Umbilical cord (tissue), 2 donors: ENCODE measurements around the gene PPARA. TPM values are rescaled to one million over a fixed set of nuclear protein-coding genes. Genes with fewer than 3 reads are reported as not detected.

Experiments
- DNase-seq: peaks from one replicate; pipeline ENCODE4 v3.0.0-alpha.2; 2015; ENCODE audit warnings: low spot score
- total RNA-seq: library from RNA; depleted of rRNA; stranded (reverse); fragments of >200 nt; gene quantifications from one replicate; pipeline ENCODE4 v1.2.3, GENCODE V29; 2014; ENCODE audit warnings: low replicate concordance; ENCODE audit not compliant: insufficient read depth

PPARA gene
- total RNA-seq, 1 donor from 2014 or later = 34.9 TPM

- DNase-seq = no peak
Observed at GRCh38 chr22:46203601-46203980, 53.3 kb downstream of the PPARA start.

GRCh38 chr22:46209262-46209661 is 58.9 kb downstream of the PPARA start:
- DNase-seq = no peak

- DNase-seq = no peak
Observed at GRCh38 chr22:46212195-46212594, 61.9 kb downstream of the PPARA start.

GRCh38 chr22:46213052-46213451 is 62.7 kb downstream of the PPARA start:
- no peak for DNase-seq

GRCh38 chr22:46214149-46214548 is 63.8 kb downstream of the PPARA start:
- DNase-seq = no peak

GRCh38 chr22:46214616-46215015 is 64.3 kb downstream of the PPARA start:
- no peak for DNase-seq

- DNase-seq = no peak
Observed at GRCh38 chr22:46219636-46220035, 69.3 kb downstream of the PPARA start.

- no peak for DNase-seq
Observed at GRCh38 chr22:46220921-46221320, 70.6 kb downstream of the PPARA start.

- DNase-seq = no peak
Observed at GRCh38 chr22:46224044-46224897, 73.9 kb downstream of the PPARA start.

- no peak for DNase-seq
Observed at GRCh38 chr22:46224898-46225290, 74.6 kb downstream of the PPARA start.

GRCh38 chr22:46225631-46226030 is 75.3 kb downstream of the PPARA start:
- DNase-seq = no peak

- DNase-seq = no peak
Observed at GRCh38 chr22:46226577-46226976, 76.3 kb downstream of the PPARA start.

- DNase-seq = no peak
Observed at GRCh38 chr22:46229701-46230100, 79.4 kb downstream of the PPARA start.

- no peak for DNase-seq
Observed at GRCh38 chr22:46230262-46230901, 80.1 kb downstream of the PPARA start.

GRCh38 chr22:46233231-46233630 is 82.9 kb downstream of the PPARA start:
- DNase-seq = peak; percentile 30

GRCh38 chr22:46234969-46235368 is 84.6 kb downstream of the PPARA start:
- no peak for DNase-seq

GRCh38 chr22:46237453-46238124 is 87.3 kb downstream of the PPARA start:
- no peak for DNase-seq

- no peak for DNase-seq
Observed at GRCh38 chr22:46238541-46238940, 88.2 kb downstream of the PPARA start.

GRCh38 chr22:46239261-46240048 is 89.1 kb downstream of the PPARA start:
- DNase-seq = no peak

- no peak for DNase-seq
Observed at GRCh38 chr22:46240073-46240472, 89.7 kb downstream of the PPARA start.

GRCh38 chr22:46240506-46240905 is 90.2 kb downstream of the PPARA start:
- DNase-seq = no peak

- DNase-seq = no peak
Observed at GRCh38 chr22:46240907-46241306, 90.6 kb downstream of the PPARA start.
